Sigmoid colon (tissue), 7 donors: Measurements from ENCODE around the gene KLK4. TPM values are rescaled to one million over a fixed set of nuclear protein-coding genes. Genes with fewer than 3 reads are reported as not detected.

Experiments
- DNase-seq: peaks from one replicate; pipeline ENCODE4 v3.0.0-alpha.2; 2019
- H3K27ac ChIP-seq, 4 donors: fragments of 200-600 bp; sonication (generic); one replicate each; pipeline ENCODE4 v1.5.1; 2016 to 2019; ENCODE audit warnings: mild to moderate bottlenecking in 1 of 4
- H3K27me3 ChIP-seq, 3 donors: fragments of 200-600 bp; sonication (generic); one replicate each; pipeline ENCODE4 v1.5.1; 2019; ENCODE audit warnings: mild to moderate bottlenecking in 1 of 3
- H3K36me3 ChIP-seq, 4 donors: fragments of 200-600 bp; sonication (generic); one replicate each; pipeline ENCODE4 v1.5.1; 2016 to 2019
- H3K4me1 ChIP-seq, 4 donors: fragments of 200-600 bp; sonication (generic); one replicate each; pipeline ENCODE4 v1.5.1; 2017 to 2019
- H3K4me3 ChIP-seq, 4 donors: fragments of 200-600 bp; sonication (generic); one replicate each; pipeline ENCODE4 v1.5.1; 2017 to 2019; ENCODE audit warnings: mild to moderate bottlenecking in 2 of 4, moderate library complexity in 1 of 4
- H3K9me3 ChIP-seq, 4 donors: fragments of 200-600 bp in 3 of 4; sonication (generic) in 3 of 4; one replicate each; pipeline versions ENCODE4 v1.5.1 to v1.6.1; 2013 to 2019
- EP300 ChIP-seq, 4 donors: sonication (generic); formaldehyde crosslinking; IDR thresholded peaks; one replicate each; pipeline ENCODE4 v1.6.1; 2017; ENCODE audit warnings: antibody characterized with exemption in 4 of 4
- POLR2A ChIP-seq, 2 donors: fragments of 450-650 bp; IDR thresholded peaks; one replicate each; pipeline ENCODE4 v1.6.1; 2016; ENCODE audit warnings: antibody characterized with exemption in 2 of 2, mild to moderate bottlenecking in 2 of 2, moderate library complexity in 2 of 2
- POLR2AphosphoS5 ChIP-seq, 4 donors: sonication (generic); formaldehyde crosslinking; IDR thresholded peaks; one replicate each; pipeline ENCODE4 v1.6.1; 2017; ENCODE audit warnings: antibody characterized with exemption in 4 of 4
- WGBS, 2 donors: extraction: QIAGEN DNeasy Blood & Tissue Kit; methylation state at CpG; one replicate each; pipeline ENCODE4 v1.1.7; 2013; 5-methylcytosine and 5-hydroxymethylcytosine counted together
- intact Hi-C: fragments of 100-400 bp; cut with DNase I; formaldehyde crosslinking; loops from one replicate; pipeline ENCODE4 v1.15.1; 2023
- polyA plus RNA-seq, 3 donors: library from polyadenylated mRNA; stranded (reverse); fragments of 200-250 nt; gene quantifications; one replicate each; pipeline ENCODE4 v1.2.3, GENCODE V29; 2013
- total RNA-seq, 4 donors: library from RNA; depleted of rRNA; stranded (reverse); fragments of >200 nt; gene quantifications; one replicate each; pipeline ENCODE4 v1.1.0, GENCODE V29; 2016
- TF ChIP-seq, protein P1 (sequence below), 4 experiments: fragments of 450-650 bp in 3 of 4; fragments of 200-600 bp in 1 of 4; IDR thresholded peaks; one replicate each; pipeline ENCODE4 v1.5.1; 2016 to 2019; ENCODE audit warnings: antibody characterized with exemption in 4 of 4, mild to moderate bottlenecking in 3 of 4, moderate library complexity in 2 of 4
- donor health status: healthy with polysubstance abuse.
- donor health status: Bipolar disorder and iron deficiency.
- donor health status: healthy.

Gene KLK4
- total and polyA plus RNA-seq, 7 donors = 0.39 to 2.8 (median 1.2) TPM; not detected in 4

- 70 to 74% methylated on average over 3 of the region's 3 CpGs for WGBS, 2 donors
- H3K4me3 ChIP-seq = no peak within 1 kb of the TSS
- TF ChIP-seq, protein P1, sequence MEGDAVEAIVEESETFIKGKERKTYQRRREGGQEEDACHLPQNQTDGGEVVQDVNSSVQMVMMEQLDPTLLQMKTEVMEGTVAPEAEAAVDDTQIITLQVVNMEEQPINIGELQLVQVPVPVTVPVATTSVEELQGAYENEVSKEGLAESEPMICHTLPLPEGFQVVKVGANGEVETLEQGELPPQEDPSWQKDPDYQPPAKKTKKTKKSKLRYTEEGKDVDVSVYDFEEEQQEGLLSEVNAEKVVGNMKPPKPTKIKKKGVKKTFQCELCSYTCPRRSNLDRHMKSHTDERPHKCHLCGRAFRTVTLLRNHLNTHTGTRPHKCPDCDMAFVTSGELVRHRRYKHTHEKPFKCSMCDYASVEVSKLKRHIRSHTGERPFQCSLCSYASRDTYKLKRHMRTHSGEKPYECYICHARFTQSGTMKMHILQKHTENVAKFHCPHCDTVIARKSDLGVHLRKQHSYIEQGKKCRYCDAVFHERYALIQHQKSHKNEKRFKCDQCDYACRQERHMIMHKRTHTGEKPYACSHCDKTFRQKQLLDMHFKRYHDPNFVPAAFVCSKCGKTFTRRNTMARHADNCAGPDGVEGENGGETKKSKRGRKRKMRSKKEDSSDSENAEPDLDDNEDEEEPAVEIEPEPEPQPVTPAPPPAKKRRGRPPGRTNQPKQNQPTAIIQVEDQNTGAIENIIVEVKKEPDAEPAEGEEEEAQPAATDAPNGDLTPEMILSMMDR (IDR thresholded peaks at IDR 0.05) = no peak
- no peak for TF ChIP-seq EP300 (IDR thresholded peaks at IDR 0.05)
- no peak for TF ChIP-seq POLR2A (IDR thresholded peaks at IDR 0.05)
- TF ChIP-seq POLR2AphosphoS5 (IDR thresholded peaks at IDR 0.05) = no peak
Observed at GRCh38 chr19:50873056-50873455, 38.1 kb downstream of the KLK4 start, which contains the start of gene KLK2. KLK2 (plus strand) TSS chr19:50873439; CDS start chr19:50873474, 35 bp downstream.

DNA sequence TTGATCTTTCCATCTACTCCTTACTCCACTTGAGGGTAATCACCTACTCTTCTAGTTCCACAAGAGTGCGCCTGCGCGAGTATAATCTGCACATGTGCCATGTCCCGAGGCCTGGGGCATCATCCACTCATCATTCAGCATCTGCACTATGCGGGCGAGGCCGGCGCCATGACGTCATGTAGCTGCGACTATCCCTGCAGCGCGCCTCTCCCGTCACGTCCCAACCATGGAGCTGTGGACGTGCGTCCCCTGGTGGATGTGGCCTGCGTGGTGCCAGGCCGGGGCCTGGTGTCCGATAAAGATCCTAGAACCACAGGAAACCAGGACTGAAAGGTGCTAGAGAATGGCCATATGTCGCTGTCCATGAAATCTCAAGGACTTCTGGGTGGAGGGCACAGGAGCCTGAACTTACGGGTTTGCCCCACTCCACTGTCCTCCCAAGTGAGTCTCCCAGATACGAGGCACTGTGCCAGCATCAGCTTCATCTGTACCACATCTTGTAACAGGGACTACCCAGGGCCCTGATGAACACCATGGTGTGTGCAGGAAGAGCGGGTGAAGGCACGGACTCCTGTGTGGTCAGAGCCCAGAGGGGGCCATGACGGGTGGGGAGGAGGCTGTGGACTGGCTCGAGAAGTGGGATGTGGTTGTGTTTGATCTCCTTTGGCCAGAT is 40.6 kb downstream of the KLK4 start:
- Histone ChIP-seq H3K4me3 (no peak overlapping the region), H3K36me3 (no peaks in the 10 kb centered on the region), H3K9me3 (no peaks in the 10 kb centered on the region), H3K4me1 (no peaks in the 10 kb centered on the region), H3K27ac (no peak overlapping the region), H3K27me3 (peaks cover 0 to 29% (median 7%) of the 10 kb centered on the region in 3 donors)
- TF ChIP-seq POLR2A (IDR thresholded peaks at IDR 0.05) = no peak
- no peak for TF ChIP-seq EP300 (IDR thresholded peaks at IDR 0.05)
- TF ChIP-seq POLR2AphosphoS5 (IDR thresholded peaks at IDR 0.05) = no peak
- TF ChIP-seq, protein P1 (IDR thresholded peaks at IDR 0.05) = no peak
- 61 to 93% methylated on average over 26 of the region's 26 CpGs for WGBS, 2 donors
- peak; percentile 59 for DNase-seq
- intact Hi-C loops = no loop called here

More at GRCh38 chr19:50873056-50873455, 38.1 kb downstream of the KLK4 start, which contains the start of gene KLK2:
- Histone ChIP-seq H3K27me3 (peaks cover 0 to 49% (median 12%) of the 10 kb centered on the region in 3 donors), H3K9me3 (no peaks in the 10 kb centered on the region), H3K4me1 (no peaks in the 10 kb centered on the region), H3K36me3 (no peaks in the 10 kb centered on the region), H3K27ac (no peak within 1 kb of the TSS)
- intact Hi-C loops = no loop called here
- no peak for DNase-seq

DNA sequence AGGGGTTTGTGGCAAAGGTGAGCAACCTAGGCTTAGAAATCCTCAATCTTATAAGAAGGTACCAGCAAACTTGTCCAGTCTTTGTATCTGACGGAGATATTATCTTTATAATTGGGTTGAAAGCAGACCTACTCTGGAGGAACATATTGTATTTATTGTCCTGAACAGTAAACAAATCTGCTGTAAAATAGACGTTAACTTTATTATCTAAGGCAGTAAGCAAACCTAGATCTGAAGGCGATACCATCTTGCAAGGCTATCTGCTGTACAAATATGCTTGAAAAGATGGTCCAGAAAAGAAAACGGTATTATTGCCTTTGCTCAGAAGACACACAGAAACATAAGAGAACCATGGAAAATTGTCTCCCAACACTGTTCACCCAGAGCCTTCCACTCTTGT is 41.7 kb downstream of the KLK4 start:
- no peak overlapping the region for H3K27ac ChIP-seq
- TF ChIP-seq EP300 (IDR thresholded peaks at IDR 0.05) (no peak), POLR2AphosphoS5 (IDR thresholded peaks at IDR 0.05) (no peak), POLR2A (IDR thresholded peaks at IDR 0.05) (no peak)
- TF ChIP-seq, protein P1 (IDR thresholded peaks at IDR 0.05) = no peak
- DNase-seq = no peak
- no peaks in the 10 kb centered on the region for H3K9me3 ChIP-seq
- H3K36me3 ChIP-seq = no peaks in the 10 kb centered on the region
- H3K4me3 ChIP-seq = no peak overlapping the region
- H3K4me1 ChIP-seq = no peaks in the 10 kb centered on the region
- H3K27me3 ChIP-seq = peaks cover 0 to 18% (median 7%) of the 10 kb centered on the region in 3 donors
- intact Hi-C loops = no loop called here
- 18 to 65% methylated on average over 4 of the region's 4 CpGs for WGBS, 2 donors

DNA sequence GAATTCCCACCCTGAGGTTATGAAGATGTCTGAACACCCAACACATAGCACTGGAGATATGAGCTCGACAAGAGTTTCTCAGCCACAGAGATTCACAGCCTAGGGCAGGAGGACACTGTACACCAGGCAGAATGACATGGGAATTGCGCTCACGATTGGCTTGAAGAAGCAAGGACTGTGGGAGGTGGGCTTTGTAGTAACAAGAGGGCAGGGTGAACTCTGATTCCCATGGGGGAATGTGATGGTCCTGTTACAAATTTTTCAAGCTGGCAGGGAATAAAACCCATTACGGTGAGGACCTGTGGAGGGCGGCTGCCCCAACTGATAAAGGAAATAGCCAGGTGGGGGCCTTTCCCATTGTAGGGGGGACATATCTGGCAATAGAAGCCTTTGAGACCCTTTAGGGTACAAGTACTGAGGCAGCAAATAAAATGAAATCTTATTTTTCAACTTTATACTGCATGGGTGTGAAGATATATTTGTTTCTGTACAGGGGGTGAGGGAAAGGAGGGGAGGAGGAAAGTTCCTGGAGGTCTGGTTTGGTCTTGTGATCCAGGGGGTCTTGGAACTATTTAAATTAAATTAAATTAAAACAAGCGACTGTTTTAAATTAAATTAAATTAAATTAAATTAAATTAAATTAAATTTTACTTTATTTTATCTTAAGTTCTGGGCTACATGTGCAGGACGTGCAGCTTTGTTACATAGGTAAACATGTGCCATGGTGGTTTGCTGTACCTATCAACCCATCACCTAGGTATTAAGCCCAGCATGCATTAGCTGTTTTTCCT is 49.5 kb downstream of the KLK4 start:
- intact Hi-C loops = no loop called here
- Histone ChIP-seq H3K36me3 (no peaks in the 10 kb centered on the region), H3K27ac (no peak overlapping the region), H3K4me1 (no peaks in the 10 kb centered on the region), H3K27me3 (peaks cover 0 to 27% (median 9%) of the 10 kb centered on the region in 3 donors), H3K9me3 (peaks cover 0 to 3% (median 0%) of the 10 kb centered on the region in 4 donors), H3K4me3 (no peak overlapping the region)
- DNase-seq = no peak
- WGBS, 2 donors = 74 to 81% methylated on average over 7 of the region's 7 CpGs
- TF ChIP-seq POLR2A (IDR thresholded peaks at IDR 0.05) = no peak
- TF ChIP-seq, protein P1 (IDR thresholded peaks at IDR 0.05) = no peak
- no peak for TF ChIP-seq EP300 (IDR thresholded peaks at IDR 0.05)
- TF ChIP-seq POLR2AphosphoS5 (IDR thresholded peaks at IDR 0.05) = no peak
